Urinary bladder (tissue), 4 donors: ENCODE data around the gene EPX. TPM values are rescaled to one million over a fixed set of nuclear protein-coding genes. Genes with fewer than 3 reads are reported as not detected.

Experiments used
- DNase-seq: peaks from one replicate; pipeline ENCODE4 v3.0.0-alpha.2; 2015; ENCODE audit errors: extremely low spot score
- H3K27ac ChIP-seq: one replicate; pipeline ENCODE4 v1.5.1; 2013; ENCODE audit warnings: low read depth, mild to moderate bottlenecking, moderate library complexity
- H3K36me3 ChIP-seq: one replicate; pipeline ENCODE4 v1.6.1; 2013; ENCODE audit warnings: mild to moderate bottlenecking, moderate library complexity; ENCODE audit not compliant: insufficient read depth
- H3K4me1 ChIP-seq: one replicate; pipeline ENCODE4 v1.6.1; 2013; ENCODE audit warnings: mild to moderate bottlenecking, moderate library complexity; ENCODE audit not compliant: insufficient read depth
- H3K4me3 ChIP-seq: one replicate; pipeline ENCODE4 v1.5.1; 2013; ENCODE audit warnings: low read depth, low read length
- WGBS: extraction: QIAGEN DNeasy Blood & Tissue Kit; methylation state at CpG from one replicate; pipeline ENCODE4 v1.1.7; 2013; 5-methylcytosine and 5-hydroxymethylcytosine counted together
- polyA plus RNA-seq: library from polyadenylated mRNA; stranded (reverse); fragments of 200-250 nt; gene quantifications from one replicate; pipeline ENCODE4 v1.2.3, GENCODE V29; 2013
- total RNA-seq: library from RNA; depleted of rRNA; stranded (reverse); fragments of >200 nt; gene quantifications from one replicate; pipeline ENCODE4 v1.2.3, GENCODE V29; 2014
- donor health status: healthy with polysubstance abuse.
- donor health status: healthy.

The EPX gene
- total and polyA plus RNA-seq, 2 donors, result 0.11 TPM; not detected in 1

DNA sequence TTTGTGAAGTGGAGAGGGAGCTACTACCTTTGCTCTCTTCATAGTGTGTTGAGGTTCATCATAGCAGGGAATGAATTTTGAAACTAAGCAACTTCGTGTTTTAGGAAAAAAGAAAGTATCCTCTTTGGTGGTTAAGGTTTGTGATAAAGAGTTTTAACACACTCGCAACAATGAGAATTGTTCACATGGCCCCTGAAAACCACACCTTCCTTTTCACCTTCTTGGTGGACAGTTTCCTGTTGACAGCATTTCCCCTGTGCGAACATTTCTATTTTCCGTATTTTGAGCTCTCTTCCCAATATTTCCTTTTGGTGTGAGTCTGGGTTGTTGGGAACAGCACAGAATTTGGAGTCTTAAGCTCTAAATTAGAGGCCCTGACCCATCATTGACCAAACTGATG lies 21.9 kb upstream of the EPX start:
- H3K36me3 ChIP-seq, result no peaks in the 10 kb centered on the region
- H3K4me3 ChIP-seq, result no peak overlapping the region
- 63% methylated on average over 4 of the region's 4 CpGs for WGBS
- H3K27ac ChIP-seq, result no peak overlapping the region
- no peak for DNase-seq
- no peaks in the 10 kb centered on the region for H3K4me1 ChIP-seq

DNA sequence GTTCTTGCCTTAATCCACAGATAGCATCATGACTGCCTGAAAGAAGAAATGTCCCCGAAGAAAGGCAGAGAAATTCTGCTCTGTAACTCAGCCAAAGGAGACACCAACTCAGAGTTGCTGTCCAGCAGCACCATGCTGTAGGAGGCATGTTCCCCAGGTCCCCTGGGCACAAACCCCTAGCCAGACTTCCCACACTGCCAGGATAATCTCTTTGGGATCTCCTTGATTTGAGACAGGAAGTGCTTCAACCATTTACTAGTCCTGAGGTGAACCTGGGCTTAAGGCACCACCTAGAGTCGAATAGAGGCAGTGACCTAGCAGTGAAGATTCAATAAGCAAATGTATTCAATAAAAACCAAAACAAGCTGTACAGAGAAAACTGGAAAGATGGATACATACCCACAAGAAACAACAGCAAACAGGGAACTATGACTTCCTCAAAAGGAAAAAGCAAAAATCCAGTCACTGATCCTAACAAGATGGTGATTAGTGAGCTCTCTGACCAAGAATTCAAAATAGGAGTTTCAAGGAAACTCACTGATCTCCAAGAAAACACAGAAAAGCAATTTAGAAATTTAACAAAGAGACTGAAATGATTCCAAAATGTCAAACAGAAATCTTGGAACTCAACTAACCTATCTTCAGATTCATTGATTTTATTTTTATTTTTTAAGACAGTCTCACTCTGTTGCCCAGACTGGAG lies 20.0 kb upstream of the EPX start:
- Histone ChIP-seq H3K4me3 (no peak overlapping the region), H3K4me1 (no peaks in the 10 kb centered on the region), H3K27ac (no peak overlapping the region), H3K36me3 (no peaks in the 10 kb centered on the region)
- DNase-seq, result no peak
- whole genome bisulfite sequencing, result 30% methylated on average over 2 of the region's 2 CpGs

DNA sequence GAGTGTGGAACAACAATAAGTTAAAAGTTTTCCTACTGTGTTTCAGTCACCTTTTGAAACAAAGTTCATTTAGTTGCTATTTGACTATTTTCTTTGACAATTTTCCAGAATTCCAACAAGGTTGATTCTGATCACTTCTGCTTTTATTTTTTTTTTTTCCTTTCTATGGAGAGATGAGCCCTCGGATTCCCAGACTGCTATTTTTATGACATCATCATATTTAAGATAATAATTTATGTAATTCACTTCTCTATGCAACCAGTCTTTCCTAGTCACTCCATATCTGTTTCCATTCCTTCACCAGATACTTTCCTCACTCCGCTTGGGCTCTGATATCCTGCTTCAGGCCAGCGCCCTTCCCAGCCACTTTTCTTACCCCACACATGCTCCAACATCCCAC lies 17.7 kb upstream of the EPX start:
- WGBS, result 52% methylated on average over 3 of the region's 3 CpGs
- no peaks in the 10 kb centered on the region for H3K36me3 ChIP-seq
- no peak for DNase-seq
- H3K4me1 ChIP-seq, result no peaks in the 10 kb centered on the region
- H3K4me3 ChIP-seq, result no peak overlapping the region
- H3K27ac ChIP-seq, result no peak overlapping the region

DNA sequence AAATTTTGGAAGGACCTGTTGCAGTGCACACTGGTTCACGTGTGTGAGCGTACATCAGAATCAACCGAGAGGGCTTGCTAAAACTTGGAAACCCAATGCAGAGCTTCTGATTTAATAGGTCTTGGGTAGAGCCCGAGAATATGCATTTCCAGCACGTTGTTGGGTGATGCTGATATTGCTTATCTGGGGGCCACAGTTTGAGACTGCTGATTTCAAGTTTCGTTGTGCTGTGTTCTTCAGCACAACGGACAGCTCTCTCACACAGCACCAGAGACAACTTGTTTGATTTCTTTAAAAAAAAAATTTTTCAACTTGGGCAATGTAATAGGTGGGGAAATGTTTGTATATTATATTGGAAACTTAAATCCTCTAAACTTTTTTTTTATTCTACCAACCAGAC lies 16.3 kb upstream of the EPX start:
- Histone ChIP-seq H3K4me3 (no peak overlapping the region), H3K36me3 (no peaks in the 10 kb centered on the region), H3K4me1 (no peaks in the 10 kb centered on the region), H3K27ac (no peak overlapping the region)
- WGBS, result 38% methylated on average over 7 of the region's 7 CpGs
- no peak for DNase-seq

DNA sequence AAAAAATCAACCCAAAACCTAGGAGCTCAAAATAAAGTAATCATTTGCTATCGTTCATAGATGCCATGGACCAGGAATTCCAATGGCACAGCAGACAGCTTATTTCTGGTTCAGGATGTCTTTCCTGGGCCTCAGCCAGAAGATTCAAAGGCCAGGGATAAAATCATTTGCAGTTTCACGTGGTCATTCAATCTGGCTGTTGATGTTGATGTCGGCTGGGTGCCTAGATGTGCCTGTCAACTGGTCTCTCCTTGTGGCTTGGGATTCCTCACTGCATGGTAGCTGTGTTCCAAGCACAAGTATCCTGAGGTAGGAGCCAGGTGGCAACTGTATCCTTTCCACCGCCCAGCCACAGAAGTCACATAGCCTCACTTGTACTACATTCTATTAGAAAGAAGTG lies 10.7 kb upstream of the EPX start:
- Histone ChIP-seq H3K36me3 (no peaks in the 10 kb centered on the region), H3K4me1 (no peaks in the 10 kb centered on the region), H3K27ac (no peak overlapping the region), H3K4me3 (no peak overlapping the region)
- DNase-seq, result no peak
- WGBS, result 76% methylated on average over 4 of the region's 4 CpGs

DNA sequence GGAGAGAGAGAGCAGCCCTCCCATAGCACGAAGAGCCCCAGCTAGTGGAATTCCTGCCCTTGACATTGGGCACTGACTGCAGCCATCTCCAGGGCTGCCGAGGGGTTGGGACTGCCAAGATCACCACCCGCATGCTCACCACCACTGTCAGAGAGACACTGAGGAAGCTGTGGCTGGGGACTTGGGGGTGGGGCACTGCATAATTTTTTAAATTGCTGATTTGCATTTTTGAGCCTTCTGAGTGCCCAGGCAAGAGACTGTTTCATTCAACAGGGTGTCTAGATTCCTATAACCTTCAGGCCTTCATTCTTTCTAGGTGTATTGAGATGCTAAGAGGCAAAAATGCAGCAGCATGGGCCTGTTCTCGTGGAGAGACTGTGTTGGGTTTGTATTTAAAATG lies 9.0 kb upstream of the EPX start:
- H3K27ac ChIP-seq, result no peak overlapping the region
- 85% methylated on average over 4 of the region's 4 CpGs for WGBS
- no peaks in the 10 kb centered on the region for H3K36me3 ChIP-seq
- no peak for DNase-seq
- no peak overlapping the region for H3K4me3 ChIP-seq
- H3K4me1 ChIP-seq, result no peaks in the 10 kb centered on the region

DNA sequence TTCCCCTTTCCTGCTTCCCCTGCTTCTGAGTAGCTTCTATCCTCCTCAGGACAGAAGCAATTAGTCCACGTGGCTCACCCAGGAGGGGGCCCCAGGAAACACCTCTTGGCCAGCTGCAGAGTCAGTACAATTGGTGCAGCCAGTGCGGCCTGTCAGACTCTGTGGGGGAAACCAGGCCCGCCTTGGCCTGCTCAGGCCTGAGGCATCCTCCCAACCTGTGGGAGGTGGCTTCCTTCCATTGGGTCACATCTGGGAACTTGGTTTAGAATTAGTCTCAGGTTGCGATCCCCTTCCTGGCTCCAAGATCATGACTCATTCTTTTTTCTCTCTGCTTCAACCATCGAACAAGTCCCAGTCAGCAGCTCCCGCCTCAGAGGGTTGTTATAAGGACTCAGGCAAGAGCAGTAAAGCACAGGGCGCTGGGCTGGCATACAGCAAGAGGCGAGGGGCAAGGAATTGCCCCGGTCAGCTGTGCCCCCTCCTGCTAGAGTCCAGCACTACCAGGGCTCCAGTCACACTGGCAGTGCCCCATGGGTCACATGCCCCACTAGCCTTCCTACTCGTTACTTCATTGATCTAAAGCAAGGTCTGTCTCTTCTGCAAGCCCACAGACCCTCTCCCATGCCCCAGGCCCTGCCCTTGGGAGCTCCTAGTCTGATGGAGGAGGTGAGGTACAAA lies 8.1 kb upstream of the EPX start:
- H3K27ac ChIP-seq, result no peak overlapping the region
- no peaks in the 10 kb centered on the region for H3K36me3 ChIP-seq
- 51% methylated on average over 10 of the region's 10 CpGs for WGBS
- no peak overlapping the region for H3K4me3 ChIP-seq
- no peak for DNase-seq
- H3K4me1 ChIP-seq, result no peaks in the 10 kb centered on the region

DNA sequence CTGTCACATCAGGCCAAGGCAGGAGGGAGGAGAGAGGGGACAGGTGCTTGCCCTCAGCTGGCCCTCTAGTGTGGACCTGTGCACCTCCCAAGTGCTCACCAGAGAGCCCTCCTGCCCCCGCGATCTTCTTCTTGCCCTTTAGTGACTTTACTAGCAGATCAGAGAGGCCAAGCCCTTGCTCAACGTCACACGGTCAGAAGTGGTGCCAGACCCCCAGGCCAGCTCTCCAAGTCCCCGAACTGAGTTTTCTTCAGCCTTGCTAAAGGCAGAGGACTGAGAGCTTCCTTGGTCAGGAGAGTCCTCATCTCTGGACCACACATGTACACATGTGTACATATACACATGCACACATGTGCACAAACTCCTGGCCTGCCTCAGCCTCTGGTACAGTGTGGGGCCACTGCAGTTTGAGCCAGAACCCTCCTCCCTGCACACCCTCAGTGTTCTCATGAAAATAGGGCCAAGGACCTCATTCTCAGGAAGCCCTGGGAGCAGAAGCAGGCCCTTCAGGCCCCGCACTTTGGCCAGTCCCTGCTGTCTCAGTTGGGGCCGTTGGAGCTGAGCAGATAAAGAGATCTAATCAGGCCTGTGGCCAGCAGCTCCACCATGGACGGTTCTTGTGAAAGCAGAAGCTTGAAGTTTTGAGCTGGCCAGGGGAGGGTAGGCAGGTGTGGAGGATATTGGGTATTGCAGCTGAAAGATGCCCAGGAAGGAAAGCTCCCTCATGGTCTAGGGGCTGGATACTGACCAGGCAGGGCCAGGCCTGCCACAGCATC lies 7.4 kb upstream of the EPX start:
- 71% methylated on average over 8 of the region's 8 CpGs for WGBS
- DNase-seq, result no peak
- Histone ChIP-seq H3K36me3 (no peaks in the 10 kb centered on the region), H3K27ac (no peak overlapping the region), H3K4me3 (no peak overlapping the region), H3K4me1 (no peaks in the 10 kb centered on the region)

DNA sequence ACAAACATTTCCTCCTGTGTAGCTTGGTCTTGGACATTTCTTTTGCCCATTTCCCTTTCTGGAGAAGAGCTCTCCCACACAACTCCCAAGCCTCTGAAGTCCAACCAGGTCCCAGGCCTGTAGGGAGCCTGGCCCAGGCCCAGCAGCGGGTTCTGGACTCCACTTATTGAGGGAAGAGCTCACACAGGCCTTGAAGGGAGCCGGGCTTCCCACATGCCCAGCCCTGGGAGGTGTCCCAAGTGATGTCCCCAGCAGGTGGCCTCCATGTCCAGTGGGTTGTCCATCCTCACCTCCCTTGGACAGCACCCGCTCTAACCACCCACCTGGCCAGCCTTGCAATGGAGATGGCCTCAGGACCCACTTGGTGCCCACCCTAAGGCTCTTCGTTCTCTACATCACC lies 5.9 kb upstream of the EPX start:
- Histone ChIP-seq H3K4me3 (no peak overlapping the region), H3K27ac (no peak overlapping the region), H3K36me3 (no peaks in the 10 kb centered on the region), H3K4me1 (no peaks in the 10 kb centered on the region)
- no peak for DNase-seq
- 88% methylated on average over 4 of the region's 4 CpGs for WGBS

DNA sequence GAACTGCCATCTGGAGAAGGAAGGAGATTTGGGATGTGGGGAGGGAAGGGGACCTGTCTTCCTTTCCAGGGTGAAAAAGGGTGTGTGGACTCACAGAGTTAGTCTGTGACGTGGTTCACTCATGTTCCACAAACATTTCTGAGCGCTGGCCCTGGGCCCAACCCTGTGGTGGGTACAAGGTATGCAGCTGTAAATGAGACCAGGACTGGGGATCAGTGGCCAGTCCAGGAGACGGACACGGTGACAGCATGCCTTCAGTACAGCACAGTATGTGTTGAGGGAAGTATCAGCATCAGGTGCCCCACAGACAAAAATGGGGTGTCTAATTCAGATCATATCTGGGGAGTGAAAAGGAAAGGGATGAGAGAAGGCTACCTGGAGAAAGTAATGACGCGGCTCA lies 5.5 kb upstream of the EPX start:
- Histone ChIP-seq H3K27ac (no peak overlapping the region), H3K36me3 (no peaks in the 10 kb centered on the region), H3K4me1 (no peaks in the 10 kb centered on the region), H3K4me3 (no peak overlapping the region)
- DNase-seq, result no peak
- WGBS, result 87% methylated on average over 6 of the region's 6 CpGs

DNA sequence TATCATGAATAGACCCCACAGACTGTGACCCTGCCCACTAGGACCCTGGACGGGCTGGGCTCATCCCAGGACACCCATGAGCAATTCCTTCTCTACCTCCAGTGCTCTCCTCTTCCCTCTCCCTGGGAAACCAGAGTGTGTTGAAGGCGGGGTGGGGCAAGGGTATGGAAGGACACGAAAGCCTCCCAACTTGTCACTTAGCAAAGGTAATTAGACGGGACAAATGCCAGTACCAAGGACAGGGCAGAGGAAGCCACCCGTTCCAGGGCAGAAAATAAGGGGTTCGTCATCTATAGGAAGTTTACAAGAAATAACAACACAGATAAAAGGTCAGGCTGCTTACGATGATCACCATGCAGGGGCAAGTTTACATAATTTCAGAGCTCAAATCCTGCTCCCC lies 4.9 kb upstream of the EPX start:
- Histone ChIP-seq H3K4me3 (no peak overlapping the region), H3K36me3 (no peaks in the 10 kb centered on the region), H3K27ac (no peak overlapping the region), H3K4me1 (no peaks in the 10 kb centered on the region)
- WGBS, result 31% methylated on average over 7 of the region's 7 CpGs
- DNase-seq, result no peak

DNA sequence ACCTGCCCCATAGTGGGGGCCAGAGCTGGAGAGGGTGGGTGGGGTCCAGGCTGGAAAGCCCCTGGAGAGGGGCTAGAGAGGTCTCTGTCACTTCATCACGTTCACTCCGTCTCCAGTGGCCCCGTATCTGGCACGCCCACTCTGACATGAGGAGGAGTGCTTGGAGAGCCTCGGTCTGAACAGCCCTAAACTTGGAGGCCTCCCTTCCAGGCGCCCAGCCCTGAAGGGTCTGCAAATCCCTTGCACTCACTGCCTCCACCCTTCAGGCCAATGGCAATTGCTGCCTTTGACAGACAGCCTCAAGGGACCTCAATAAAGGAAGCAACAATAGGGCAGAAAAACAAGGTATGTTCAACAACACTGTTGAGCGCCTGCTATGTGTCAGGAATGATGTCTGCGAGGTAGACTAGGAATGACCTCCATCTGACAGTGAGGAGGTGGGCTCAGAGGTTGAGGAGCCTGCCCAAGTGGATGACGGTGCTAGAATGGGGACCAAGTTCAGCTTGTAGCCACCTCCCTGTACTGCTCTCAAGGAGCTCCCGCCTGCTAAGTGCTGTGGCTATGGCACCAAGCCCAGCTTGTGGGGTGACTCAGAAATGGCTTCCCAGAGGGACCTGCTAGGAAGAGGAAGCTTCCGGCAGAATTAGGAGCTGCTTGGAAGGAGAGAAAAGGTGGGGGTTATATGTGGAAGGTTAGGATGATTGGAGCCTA lies 2.9 kb upstream of the EPX start:
- no peaks in the 10 kb centered on the region for H3K4me1 ChIP-seq
- H3K4me3 ChIP-seq, result no peak overlapping the region
- 53% methylated on average over 11 of the region's 11 CpGs for WGBS
- no peaks in the 10 kb centered on the region for H3K36me3 ChIP-seq
- no peak for DNase-seq
- H3K27ac ChIP-seq, result no peak overlapping the region

DNA sequence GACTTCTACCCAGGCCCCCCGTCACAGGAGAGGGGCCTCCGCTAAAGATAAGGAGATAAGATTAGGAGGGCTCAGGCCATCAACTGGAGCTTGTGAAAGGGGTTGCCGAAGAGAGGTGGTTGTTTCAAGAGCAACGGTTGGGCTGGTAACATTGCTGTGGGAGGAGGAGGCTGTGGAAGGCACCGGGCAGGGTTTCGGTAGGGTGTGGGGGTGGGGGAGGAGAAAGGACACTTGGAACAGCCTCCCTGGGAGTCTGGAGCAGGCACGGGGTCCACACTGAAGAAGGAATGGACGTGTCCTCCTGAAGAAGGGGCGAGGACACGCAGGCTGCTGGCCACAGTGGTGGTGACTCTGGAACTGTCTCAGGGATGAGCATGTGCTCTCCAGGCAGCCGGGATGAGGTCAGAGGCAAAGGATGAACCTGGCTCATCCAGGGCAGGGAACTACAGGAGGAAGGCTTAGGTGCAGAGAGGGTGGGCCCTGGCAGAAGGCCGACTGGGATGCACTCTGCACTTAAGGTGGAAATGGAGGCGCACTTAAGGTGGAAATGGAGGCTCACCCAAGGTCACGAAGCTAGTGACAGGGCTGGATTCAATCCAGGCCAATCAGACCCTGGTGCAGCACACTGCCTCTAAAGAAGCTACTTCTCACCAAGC lies 1.2 kb upstream of the EPX start:
- DNase-seq, result no peak
- WGBS, result 28% methylated on average over 14 of the region's 14 CpGs
- Histone ChIP-seq H3K4me3 (no peak overlapping the region), H3K27ac (no peak overlapping the region), H3K36me3 (no peaks in the 10 kb centered on the region), H3K4me1 (no peaks in the 10 kb centered on the region)
